Left hindlimb (tissue), 1 donor: ENCODE data around the gene CFAP410.

Experiments used
- DNase-seq: peaks from one replicate; pipeline ENCODE4 v3.0.0-alpha.2; 2018

Gene CFAP410

DNA sequence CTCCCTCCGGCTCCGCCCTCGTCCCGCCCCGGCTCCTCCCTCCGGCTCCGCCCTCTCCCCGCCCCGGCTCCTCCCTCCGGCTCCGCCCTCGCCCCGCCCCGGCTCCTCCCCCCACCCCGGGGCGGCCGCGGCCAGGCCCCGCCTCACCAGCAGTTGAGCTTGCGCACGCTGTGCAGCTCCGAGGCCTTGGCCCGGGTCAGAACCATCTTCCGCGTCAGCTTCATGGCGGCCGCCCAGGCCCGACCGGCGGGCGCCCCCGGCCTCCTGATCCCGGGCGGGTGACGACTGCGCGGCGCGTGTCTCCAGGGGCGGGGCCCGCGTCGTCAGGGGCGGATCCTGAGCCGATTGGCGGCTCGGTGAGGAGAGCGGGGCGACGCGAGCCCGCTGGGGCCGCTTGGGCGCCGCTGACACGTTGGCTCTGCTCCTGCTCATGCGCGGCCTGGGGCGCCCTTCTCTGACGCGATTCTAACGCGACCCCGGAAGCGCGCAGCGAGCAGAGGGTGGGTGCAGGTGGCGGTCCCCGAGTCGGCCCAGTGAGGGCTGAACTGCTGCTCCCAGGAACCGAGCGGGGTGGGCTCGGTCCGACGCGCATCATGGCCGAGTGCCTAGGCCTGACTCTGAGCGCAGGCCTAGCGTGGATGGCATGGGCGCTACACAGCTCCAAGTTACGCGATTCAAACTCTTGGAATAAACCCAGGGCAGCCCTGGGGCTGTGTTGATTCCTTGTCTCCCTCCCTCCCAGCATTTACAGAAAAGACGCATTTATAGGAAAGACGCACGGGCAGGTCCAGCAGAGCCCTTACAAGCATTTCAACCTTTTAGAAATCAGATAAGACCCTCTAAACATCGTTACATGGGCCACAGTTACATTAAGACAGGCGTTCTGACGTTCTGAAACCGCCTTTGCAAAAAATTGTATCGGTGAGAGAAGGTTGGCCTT lies at the start of gene CFAP410:
Gene CFAP410, minus strand, starts transcription at position 420 of the 940 bp plus-strand sequence. Its CDS starts 196 bp downstream, at position 224.
- DNase-seq = peak; percentile 96

DNA sequence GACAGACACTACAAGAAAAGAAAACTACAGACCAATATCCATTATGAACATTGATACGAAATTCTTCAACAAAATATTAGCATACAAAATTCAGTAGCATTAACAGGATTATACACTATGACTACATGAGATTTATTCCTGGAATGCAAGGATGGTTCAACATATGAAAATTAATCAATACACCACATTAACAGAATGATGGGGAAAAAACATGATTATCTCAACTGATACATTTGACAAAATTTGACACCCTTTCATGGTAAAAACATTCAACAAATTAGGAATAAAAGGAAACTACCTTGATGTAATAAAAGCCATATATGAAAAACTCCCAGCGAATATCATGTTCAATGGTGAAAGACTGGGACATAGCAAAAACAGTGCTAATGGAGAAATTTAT lies 45.8 kb upstream of the CFAP410 start:
- DNase-seq = no peak

DNA sequence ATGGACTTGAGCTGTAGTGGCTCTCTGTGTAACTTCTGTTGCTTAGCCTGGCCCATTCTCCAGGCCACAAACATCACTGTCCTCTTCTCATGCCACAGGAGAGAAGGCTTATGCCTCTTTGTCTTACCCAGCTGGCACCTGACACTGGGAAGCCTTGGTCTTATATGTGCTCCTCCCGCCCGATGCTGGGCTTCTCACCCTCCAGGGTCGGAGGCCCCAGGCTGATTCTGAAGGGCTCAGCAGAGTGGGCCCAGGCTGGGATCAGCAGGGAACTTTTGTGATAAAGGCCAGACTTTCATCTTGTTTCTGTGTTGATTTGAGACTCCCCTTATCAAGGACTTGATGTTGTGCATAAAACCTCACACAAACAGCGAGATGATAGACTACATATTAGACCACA lies 44.0 kb upstream of the CFAP410 start:
- no peak for DNase-seq

DNA sequence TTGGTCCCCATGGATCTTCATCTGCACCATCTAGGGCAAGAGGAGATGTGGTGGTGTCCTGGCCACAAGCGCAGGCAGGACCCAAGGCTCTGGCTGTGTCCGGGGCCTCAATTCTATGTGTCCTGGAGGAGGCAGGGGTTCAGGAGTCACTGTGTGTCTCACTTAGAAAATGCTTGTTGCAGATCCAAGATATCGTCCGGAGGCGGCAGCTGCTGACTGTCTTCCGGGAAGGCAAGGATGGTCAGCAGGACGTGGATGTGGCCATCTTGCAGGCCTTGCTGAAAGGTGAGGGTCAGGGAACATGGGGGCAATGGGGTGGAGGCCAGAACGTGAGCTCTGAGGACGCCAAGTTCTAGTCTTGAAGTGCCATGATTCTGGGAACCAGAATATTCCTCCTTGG lies 43.3 kb upstream of the CFAP410 start:
- DNase-seq = no peak

DNA sequence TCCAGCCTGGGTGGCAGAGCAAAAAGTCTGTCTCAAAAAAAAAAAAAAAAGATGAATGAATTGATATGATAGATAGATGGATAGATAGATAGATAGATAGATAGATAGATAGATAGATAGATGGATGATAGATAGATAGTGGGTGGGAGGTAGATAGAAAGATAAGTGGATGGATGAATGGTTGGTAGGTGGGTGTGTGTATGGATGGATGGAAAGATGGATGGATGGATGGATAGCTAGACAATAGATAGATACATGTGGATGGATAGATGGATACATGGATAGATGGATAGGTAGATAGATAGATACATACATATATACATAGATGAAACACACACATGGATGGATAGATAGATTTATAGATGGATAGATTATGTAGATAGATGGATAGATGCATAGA lies 42.7 kb upstream of the CFAP410 start:
- DNase-seq = no peak

DNA sequence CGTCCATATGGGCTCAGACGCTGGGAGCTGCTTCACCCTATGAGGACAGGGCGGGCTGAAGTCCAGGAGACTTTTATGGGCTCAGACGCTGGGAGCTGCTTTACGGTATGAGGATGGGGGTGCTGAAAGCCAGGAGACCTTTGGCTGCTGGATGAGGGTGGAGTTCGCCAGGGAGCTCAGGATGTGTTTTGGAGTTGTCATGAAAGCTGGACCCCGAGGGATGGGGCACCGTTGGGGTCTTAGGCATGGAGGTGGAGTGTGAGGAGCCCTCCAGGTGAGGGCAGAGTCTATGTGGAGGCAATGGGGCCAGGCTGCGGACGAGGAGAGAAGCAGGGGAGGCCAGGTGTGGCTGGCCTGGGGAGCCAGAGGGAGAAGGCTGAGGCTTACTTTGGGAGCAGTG lies 41.7 kb upstream of the CFAP410 start:
- DNase-seq = no peak

DNA sequence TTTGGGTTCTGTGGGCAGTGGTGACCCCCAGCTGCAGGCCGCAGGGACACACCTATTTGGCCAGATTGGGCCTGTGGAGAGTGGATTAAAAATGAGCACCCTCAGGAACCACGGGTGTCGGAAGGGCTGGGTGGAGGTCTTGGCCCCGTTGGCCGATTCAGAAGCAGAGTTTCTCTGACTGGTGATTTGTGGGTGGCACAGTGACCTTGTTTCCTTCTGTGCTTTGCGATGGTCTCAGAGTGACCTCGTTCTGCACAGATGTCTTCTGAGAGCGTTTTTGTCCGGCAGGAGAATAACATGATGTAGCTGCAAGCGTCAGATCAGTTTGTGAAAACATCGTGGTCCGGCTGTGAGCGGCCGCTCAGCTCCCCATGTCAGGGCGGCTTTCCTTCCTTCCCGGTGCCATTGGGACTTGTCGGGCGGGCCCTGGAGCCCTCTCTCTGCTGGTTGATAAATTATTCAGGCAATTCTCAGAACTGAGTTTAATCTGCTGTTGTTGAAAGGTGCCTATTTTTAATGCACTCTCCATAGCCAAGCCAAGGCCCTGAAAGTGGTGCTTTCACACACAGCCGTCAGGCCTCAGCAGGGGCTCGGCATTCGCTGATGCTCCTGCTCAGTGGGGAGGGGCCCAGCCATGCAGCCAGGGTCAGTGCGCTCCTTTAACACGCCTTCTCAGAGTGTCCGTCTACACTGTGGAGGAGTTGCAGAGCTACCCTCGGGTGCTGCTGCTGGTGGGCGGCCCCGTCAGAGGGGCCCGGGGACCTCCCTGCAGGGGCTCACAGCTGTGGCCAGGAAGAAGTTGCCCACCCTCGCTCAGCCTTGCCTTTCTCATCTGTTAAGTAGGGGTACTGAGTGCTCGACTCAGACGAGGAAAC lies 41.0 kb upstream of the CFAP410 start:
- no peak for DNase-seq

DNA sequence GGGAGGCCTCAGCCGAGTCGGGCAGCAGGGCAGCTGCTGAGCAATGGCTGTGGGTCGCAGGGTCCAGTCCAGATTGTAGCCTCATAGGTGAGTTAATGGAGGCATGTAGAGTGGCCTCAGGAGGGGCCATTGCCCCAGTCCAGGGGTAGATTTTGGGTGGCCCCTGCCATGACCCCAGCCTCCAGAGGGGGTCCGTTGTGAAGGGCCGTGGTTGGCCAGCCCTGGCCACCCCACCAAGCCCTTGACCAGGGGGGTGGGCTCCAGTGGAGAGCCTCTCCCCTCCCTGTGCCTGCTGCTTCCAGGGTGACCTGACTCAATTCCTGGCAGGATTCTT lies 40.3 kb upstream of the CFAP410 start:
- DNase-seq = no peak

DNA sequence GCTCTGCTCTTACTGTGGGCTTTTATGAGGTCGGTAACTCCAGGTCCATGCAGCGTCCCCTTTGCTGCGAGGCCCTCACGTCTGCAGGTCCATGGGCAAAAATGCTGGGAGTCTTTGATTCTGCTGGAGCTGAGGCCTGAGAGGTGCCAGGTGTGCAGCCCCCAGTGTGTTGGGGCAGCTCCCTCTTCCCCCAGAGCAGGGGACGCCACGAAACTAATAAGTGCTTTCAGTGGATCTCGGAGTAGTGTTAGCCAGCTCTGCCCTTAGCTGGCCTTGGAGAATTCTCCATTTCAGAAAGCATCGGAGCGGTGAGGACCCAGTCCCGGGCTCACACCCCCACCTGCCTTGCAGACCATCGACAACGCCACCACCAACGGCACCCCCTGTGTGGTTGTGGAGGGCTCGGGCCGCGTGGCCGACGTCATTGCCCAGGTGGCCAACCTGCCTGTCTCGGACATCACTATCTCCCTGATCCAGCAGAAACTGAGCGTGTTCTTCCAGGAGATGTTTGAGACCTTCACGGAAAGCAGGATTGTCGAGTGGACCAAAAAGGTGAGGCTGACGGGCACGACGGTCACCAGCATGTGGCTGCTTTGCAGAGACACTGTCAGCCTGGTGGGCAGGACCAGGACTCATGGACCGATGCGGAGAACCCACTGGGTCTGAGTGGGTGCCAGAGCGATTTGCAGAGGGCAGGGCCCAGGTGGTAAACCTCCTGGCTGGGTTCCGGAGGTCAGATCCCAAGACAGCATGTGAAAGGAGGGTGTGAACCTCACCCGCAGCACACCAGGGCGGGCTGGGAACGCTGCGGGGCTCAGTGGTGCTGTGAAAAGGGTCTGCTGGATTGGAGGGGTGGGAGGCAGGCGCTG lies 39.7 kb upstream of the CFAP410 start:
- DNase-seq = no peak

DNA sequence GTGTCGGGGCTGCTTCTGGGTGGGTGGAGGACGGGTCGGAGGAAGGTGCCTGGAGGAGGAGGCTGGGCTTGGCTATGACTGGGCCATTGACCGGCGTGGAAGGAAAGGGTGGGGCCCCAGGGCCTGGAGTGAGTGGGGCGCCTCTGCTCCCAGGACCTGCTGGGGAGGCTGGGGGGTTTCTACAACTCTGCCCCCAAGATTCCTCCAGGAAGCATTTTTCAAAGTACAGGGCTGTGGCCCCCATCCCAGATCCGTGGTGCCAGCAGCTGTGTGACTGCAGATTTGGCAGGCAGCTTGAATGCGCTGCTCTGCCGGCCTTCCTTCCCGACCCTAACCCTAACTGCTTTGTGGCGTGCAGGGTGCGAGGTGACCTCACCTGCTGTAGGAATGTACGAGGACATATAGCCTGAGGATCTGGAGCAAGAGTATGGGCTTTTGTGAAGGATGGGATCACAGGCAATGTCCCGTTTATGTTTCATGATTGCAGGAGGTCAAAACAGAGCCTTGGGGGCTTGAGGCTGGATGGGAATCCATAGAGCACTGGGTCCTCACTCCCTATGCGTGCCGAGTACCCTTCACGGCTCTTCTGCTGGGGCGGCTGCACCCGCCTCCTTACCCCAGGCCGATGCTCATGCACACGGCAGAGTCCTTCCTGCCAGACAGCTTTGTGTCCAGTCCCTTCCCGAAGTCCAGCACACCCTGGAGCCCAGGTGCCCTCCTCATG lies 38.9 kb upstream of the CFAP410 start:
- no peak for DNase-seq

DNA sequence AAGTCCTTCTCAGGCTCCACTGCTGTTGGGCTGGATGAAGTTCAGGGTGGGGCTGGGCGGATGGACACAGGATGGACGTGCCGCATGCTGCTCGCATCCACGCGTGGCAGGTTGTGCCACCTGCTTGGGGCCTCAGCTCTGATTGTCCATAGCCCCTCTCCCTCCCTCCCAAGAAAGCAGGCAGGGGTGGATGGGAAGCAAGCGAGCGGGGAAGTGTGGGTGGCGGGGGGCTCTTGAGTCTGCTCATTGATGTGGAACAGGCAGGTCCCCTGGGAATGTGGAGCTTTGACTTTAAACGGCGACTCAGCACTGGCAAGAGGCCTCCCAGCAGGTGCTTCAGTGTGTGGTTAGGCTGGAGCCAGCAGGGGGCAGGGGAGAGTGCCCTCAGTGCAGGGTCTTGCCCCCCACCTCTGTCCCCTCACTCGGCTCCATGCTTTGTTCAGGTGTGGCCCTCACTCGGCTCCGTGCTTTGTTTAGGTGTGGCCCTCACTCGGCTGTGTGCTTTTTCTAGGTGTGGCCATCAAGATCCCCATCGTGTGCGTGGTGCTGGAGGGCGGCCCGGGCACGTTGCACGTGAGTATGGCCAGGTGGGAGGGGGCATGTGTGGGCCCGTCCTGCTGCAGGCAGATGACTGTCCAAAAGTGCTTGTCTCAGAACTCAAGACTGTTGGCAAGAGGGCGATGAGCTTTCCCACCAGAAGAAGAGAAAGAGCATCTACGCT lies 38.2 kb upstream of the CFAP410 start:
- DNase-seq = no peak

DNA sequence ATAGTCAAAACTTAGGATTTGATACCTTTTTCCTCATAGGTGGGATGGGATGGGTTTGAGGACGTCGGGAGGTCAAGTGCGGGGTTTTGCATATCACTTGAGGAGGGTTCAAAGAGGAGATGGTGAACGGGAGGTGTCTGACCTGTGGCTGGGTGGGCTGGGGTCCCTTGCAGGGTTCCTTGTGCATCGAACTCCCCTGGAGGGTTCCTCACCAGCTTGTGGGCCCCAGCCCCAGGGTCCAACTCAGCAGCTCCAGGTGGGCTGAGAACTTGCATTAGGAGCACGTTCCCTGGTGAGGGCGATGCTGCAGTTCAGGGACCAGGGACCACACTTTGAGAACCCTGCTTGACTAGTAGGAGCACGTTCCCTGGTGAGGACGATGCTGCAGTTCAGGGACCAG lies 37.4 kb upstream of the CFAP410 start:
- DNase-seq = no peak

DNA sequence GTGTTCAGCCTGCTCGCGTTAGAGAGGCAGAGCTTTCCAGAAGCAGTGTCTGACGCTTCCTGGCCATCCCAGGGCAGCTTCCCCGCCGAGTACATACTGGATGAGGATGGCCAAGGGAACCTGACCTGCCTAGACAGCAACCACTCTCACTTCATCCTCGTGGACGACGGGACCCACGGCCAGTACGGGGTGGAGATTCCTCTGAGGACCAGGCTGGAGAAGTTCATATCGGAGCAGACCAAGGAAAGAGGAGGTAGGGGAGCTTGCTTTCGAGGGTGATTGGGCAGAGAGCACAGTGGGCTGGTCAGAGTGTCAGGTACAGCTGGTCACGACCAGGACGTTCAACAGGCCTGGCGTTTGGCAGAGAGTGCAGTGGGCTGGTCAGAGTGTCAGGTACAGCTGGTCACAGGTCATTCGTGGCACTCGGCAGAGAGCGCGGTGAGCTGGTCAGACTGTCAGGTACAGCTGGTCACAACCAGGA lies 36.6 kb upstream of the CFAP410 start:
- DNase-seq = peak; percentile 18

DNA sequence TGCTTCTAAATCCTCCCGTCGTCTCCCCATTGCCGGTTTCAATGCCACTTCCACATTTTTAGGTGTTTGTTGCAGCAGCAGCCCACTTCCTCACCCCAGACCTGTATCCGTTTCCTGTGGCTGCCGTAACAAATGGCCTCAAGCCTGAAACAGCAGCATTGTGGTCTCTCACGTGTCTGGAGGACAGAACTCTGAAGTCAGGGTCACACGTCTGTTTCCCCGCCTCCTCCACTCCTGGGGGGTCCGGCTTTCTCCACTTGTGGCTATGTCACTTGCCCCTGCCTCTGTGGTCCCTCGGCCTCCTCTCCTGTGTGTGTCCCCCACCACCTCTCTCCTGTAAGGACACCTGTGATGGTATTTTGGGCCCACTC lies 36.1 kb upstream of the CFAP410 start:
- DNase-seq = peak; percentile 32

DNA sequence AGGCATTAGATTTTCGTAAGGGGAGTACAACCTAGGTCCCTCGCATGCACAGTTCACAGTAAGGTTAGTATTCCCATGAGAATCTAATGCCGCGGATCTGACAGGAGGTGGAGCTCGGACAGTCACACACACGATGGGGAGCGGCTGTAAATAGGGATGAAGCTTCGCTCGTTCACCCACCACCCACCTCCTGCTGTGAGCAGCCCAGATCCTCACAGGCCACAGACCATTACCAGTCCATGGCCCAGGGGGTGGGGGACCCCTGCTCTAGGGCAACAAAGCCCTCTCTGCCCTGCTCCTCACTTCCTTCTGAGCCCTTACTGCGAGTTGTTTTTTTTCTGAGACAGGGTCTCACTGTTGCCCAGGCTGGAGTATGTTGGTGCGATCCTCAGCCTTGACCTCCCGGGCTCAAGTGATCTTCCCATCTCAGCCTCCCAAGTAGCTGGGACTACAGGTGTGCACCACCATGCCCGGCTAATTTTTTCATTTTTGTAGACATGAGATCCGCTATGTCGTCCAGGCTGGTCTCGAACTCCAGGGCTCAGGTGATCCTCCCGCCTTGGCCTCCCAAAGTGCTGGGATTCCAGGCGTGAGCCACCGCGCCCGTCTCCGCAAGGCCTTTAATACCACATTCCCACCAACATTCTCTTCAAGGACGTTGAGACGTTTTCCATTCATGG lies 35.6 kb upstream of the CFAP410 start:
- no peak for DNase-seq

DNA sequence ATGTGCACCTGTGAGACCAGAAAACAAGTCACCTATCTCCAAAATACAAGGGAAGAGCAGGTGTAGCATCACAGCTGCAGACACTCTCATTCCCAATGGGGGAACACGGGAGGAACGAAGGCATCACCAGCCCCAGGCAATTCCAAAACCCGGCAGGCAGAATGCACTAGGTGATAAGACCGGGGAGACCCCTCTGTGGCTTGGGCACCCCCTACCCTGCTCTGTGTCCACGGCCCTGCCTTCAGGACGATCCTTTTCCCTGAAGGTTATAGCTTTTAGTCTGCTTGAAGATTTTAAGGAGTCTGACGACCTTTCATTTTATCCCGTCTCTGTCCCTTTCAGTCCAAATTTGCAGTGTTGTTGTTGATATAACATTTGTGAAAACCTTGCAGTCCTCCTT lies 33.4 kb upstream of the CFAP410 start:
- no peak for DNase-seq

DNA sequence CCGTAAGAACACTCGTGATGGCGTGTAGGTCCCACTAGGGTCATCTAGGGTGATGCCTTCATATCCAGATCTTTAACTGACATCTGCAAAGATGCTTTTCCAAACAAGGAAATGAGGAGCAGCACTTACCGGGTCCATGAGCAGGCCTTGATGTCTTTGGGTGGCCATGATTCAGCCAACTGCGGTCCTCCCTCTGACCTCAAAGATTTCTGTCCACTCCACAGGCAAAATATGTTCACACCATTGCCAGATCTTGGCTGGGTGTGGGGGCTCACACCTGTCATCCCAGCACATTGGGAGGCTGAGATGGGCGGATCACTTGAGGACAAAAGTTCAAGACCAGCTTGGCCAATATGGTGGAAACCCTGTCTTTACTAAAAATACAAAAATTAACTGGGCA lies 32.4 kb upstream of the CFAP410 start:
- no peak for DNase-seq

DNA sequence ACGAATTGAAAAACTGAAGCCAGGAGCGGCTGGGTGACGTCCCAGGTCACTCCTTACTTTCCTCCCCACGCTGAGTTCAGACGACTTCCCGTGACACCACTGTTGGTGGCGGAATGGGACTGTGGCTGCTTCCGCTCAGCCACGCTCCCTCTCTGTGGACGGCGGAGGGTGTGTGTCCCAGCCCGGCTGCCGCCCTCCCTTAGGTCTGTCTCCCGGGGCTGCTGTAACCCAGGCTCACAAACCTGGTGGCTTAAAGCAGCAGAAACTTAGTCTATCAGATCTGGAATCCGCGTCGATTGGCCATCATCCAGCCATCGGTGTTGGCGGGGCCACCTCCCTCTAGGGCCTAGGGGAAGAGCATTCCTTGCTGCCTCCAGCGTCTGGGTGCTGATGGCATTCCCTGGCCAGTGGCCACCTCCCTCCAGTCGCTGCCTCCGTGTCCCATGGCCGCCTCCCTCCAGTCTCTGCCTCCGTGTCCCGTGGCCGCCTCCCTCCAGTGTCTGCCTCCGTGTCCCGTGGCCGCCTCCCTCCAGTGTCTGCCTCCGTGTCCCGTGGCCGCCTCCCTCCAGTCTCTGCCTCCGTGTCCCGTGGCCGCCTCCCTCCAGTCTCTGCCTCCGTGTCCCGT lies 31.7 kb upstream of the CFAP410 start:
- no peak for DNase-seq

DNA sequence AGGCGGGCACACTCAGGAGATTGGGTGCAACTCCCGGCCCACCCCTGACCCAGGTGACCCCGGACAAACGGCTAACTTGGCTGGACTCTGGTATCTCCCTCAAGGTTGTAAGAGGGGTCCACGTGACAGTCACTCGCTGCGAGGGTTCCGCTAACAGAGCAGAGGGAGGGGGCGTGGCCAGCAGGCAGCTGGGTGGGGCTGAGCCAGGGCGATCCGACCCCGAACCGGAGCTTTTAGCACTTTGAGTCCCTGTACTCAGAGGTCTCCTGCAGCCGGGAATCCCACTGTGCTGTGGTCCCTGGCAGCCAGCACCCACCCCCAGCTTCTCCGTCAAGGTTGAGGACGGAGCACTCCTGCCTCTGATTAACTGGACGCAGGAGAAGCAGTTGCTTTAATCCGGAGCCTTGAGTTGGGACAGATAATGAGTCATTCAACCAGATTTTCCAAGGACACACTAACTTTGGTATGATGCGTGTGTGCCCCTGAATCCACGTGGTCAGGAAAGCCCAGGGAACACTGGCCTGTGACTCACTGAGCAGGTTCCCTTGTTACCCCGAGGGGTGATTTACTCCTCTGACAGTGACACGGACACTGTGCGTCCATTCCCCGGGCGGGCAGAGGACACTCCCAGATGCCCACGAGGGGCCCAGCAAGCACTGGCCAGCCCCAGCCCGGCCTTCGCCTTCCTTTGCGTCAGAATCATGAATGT lies 31.0 kb upstream of the CFAP410 start:
- DNase-seq = peak; percentile 25
